AG09309 (cell line): Measurements from ENCODE around the gene ROPN1L.
"Not testable (repeated sequence)": the region's sequence is repeated elsewhere in the genome, so short reads cannot be mapped to it uniquely, and the experiment has no call there.

Source experiments
- DNase-seq: peaks from one replicate; pipeline ENCODE4 v3.0.0-alpha.2; 2010; ENCODE audit warnings: low read depth
- H3K4me3 ChIP-seq: 2 replicates; pipeline ENCODE4 v1.5.1; 2011; ENCODE audit warnings: mild to moderate bottlenecking, low read depth, low read length, moderate library complexity; ENCODE audit not compliant: control insufficient read depth
- TF ChIP-seq, protein P1 (sequence below): IDR thresholded peaks from 2 replicates; pipeline ENCODE4 v1.5.1; 2011; ENCODE audit warnings: mild to moderate bottlenecking, low read depth, low read length, inconsistent platforms; ENCODE audit not compliant: insufficient read depth, control insufficient read depth; ENCODE audit errors: missing control alignments

ROPN1L gene

DNA sequence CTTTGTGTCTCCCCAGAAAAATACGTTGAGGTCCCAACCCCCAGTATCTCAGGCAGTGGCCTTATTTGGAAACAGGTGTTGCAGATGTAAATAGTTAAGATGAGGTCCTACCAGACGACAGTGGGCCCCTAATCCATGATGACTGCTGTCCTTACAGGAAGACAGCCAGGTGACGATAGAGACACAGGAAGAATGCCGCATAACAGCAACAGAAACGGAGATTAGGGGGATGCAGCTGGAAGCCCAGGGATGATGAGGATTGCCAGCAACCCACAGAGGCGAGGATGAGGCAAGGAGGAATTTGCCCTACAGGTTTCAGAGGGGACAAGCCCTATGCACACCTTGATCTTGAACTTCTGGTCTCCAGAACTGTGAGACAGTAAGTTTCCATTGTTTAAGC, 46.5 kb downstream of the ROPN1L start:
- H3K4me3 ChIP-seq: no peak overlapping the region
- TF ChIP-seq, protein P1, sequence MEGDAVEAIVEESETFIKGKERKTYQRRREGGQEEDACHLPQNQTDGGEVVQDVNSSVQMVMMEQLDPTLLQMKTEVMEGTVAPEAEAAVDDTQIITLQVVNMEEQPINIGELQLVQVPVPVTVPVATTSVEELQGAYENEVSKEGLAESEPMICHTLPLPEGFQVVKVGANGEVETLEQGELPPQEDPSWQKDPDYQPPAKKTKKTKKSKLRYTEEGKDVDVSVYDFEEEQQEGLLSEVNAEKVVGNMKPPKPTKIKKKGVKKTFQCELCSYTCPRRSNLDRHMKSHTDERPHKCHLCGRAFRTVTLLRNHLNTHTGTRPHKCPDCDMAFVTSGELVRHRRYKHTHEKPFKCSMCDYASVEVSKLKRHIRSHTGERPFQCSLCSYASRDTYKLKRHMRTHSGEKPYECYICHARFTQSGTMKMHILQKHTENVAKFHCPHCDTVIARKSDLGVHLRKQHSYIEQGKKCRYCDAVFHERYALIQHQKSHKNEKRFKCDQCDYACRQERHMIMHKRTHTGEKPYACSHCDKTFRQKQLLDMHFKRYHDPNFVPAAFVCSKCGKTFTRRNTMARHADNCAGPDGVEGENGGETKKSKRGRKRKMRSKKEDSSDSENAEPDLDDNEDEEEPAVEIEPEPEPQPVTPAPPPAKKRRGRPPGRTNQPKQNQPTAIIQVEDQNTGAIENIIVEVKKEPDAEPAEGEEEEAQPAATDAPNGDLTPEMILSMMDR: no peak
- no peak for DNase-seq

DNA sequence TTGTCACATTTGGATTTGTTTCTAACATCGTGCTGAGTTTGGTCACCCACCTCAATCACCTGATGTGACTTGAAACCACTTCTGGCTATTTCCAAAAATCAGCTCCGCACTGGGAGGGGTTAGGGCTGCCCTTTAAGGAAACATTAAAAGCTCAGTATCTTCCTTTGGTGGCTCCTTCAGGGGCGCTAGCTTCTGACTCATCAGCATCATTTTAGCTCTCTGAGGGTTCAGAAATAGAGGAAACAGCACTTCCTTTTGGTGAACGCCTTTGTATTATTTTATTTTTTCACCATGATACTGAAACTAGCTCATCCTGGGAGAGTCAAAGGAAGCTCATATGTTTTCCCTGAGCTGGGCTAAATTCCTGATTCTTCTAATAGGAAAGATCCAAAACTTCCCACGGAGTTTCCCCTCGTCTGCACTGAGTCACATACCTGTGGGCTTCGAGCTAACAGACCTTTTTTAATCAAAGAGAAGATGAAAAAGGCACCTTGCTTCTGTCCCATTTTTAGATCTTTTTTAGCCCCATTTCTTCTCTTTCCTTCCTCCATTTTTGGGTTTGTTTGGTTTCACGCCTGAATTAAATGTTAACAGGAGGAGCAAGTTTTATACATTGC, 48.2 kb downstream of the ROPN1L start:
- no peak overlapping the region for H3K4me3 ChIP-seq
- TF ChIP-seq, protein P1: no peak
- DNase-seq: no peak

DNA sequence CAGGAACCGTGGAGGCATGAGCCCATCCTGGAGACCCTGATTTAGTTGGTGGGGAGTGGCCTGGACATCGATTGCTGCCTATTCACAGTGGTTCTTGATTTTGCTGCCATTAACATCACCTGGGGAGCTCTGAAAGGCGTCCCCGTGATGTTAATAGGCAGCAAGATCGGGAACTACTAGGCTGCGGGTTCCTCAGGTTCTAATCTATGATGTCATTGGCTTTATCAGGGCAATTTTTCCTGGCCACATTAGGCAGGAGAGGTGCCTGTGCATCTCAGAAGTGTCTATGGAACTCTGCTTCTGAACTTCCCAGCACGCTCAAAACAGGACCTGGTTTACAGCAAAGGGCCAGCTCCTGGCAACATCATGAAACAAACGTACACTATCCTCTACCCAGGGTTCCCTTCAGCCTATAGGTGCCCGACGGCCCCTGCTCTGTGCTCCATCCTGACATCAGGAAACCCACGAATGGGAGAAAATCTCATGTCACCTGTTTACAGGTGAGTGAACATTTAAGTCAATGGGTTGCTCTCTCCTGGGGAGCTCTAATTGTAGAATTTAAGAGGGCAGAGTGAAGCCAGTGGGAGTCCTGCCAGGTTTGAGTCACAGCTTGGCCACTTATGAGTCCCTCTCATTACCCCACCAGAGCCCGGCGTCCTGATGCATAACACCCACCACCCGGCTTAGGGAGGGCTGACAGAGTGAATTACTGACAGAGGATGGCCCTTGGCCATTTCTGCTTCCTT, 49.4 kb downstream of the ROPN1L start:
- H3K4me3 ChIP-seq: no peak overlapping the region
- TF ChIP-seq, protein P1: no peak
- no peak for DNase-seq

DNA sequence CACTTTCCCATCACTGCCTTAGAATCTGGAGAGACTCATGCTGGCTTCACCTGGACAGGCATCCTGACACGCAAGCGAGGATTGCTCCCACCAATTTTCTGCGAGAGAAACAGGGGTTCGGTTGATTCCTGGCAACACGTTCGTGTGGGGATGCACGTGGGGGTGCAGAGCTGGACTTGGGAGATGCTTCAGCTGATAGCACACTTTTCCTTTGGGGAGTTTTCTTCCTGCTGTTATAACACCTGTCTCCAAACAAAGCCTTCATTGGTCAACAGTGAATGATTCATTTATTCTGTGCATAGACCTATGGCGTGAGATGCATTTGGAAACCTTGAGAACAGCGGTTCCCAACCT, 50.0 kb downstream of the ROPN1L start:
- TF ChIP-seq, protein P1: no peak
- H3K4me3 ChIP-seq: no peak overlapping the region
- no peak for DNase-seq

DNA sequence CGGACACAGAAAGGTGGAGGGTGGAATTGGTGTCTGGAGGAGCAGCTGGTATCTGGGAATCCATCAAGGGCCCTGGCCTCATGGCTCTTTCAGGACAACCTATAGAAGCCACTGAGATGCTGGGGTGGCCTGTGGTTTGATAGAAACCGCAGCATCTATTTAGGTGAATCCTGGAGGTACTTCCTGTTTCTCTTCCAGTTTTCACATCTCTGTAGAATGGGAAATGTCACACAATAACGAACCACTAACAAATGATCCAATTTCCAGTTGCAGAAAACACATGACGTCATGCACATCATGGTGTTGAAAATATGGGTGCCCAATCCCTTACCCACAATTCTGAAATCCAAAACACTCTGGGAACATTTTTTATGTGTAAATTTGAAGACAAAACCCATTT, 52.2 kb downstream of the ROPN1L start:
- DNase-seq: no peak
- H3K4me3 ChIP-seq: no peak overlapping the region
- TF ChIP-seq, protein P1: no peak

DNA sequence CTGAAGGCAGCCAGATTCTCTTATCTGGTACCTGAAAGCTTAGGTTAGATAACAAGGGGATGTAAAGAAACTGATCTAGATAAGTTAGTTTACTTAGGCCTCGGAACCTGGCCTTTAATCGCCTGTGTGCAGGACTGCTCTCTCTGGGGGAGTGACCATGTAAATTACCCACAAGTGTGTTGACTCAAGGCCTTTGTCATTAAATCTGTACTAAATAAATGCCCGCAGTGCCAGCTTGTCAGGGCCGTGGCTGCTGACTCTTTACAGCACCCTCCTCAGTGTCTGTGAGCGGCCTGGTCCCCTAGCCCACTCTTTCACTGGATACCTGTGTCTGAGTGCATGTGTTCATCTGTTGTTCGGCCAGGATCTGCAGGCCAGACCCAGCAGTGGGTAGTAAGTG, 52.8 kb downstream of the ROPN1L start:
- H3K4me3 ChIP-seq, DNase-seq: not testable (repeated sequence)

DNA sequence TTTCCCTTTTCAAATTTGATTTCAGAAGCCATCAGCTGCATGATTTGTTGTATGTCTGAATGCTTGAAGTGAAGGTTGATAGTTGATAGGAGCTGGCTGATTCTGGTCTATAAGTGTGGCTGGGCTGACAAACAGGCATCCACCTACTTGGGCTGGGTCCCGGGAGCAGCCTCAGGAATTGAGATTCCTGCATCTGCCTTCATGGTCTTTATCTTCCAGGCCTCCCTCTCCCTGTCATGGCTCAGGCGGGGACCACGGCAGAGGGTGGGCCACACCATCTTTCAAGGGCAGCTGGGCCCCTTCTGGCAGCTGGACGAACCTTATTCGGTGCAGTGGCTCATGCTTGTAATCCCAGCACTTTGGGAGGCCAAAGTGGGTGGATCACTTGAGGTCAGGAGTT, 55.9 kb downstream of the ROPN1L start:
- DNase-seq: no peak
- no peak overlapping the region for H3K4me3 ChIP-seq
- TF ChIP-seq, protein P1: no peak
